ENCODE results near the gene CORO7.

Gene CORO7

GRCh38 chr16:4317532-4318450 is 98.6 kb downstream of the CORO7 start:
- DNase-seq = no peak

- DNase-seq = no peak
These were observed 99.4 kb downstream of the CORO7 start for GRCh38 chr16:4316864-4317531.

GRCh38 chr16:4316108-4316863 is 100.1 kb downstream of the CORO7 start:
- DNase-seq = no peak

- no peak for DNase-seq
These were observed 100.9 kb downstream of the CORO7 start, which contains the start of gene GLIS2 for GRCh38 chr16:4315186-4316107. Gene GLIS2 (plus strand): TSS chr16:4316067. CDS start chr16:4332281, 16,214 bp downstream.

- DNase-seq = peak; percentile 15
These were observed 101.7 kb downstream of the CORO7 start for GRCh38 chr16:4314532-4315185.

GRCh38 chr16:4313563-4314531 is 102.5 kb downstream of the CORO7 start:
- no peak for DNase-seq

GRCh38 chr16:4309833-4310266 is 106.5 kb downstream of the CORO7 start:
- peak; percentile 62 for DNase-seq

- DNase-seq = no peak
These were observed 107.1 kb downstream of the CORO7 start for GRCh38 chr16:4309102-4309832.

- peak; percentile 94 for DNase-seq
These were observed 109.0 kb downstream of the CORO7 start for GRCh38 chr16:4307215-4308037.

GRCh38 chr16:4306470-4307214 is 109.8 kb downstream of the CORO7 start:
- peak; percentile 32 for DNase-seq
